Measurements from ENCODE around the gene TMEM120B.

Gene TMEM120B

DNA sequence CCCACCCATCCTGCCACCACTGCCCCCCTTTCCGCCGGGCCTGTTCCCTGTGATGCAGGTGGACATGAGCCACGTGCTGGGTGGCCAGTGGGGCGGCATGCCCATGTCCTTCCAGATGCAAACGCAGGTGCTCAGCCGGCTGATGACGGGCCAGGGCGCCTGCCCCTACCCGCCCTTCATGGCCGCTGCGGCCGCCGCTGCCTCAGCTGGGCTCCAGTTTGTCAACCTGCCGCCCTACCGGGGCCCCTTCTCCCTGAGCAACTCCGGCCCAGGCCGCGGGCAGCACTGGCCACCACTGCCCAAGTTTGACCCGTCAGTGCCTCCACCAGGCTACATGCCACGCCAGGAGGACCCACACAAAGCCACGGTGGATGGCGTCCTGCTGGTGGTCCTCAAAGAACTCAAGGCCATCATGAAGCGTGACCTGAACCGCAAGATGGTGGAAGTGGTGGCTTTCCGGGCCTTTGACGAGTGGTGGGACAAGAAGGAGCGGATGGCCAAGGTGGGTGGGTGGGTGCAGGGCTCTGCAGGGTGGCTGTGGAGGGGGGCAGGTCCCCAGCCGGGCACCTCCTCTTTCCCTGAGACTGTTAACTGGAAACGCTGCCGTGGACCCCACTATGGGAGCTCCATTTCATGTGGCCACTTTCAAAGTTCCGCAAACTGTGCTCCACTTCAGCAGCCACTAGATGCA, 102.0 kb downstream of the TMEM120B start:
- Histone ChIP-seq H3K36me3 (ENCODE audit: control insufficient read depth, insufficient read depth, low read length) (peaks cover 28% of the 10 kb centered on the region), H3K4me3 (replicated peaks; ENCODE audit: low read depth, low read length) (no peak overlapping the region), H3K27me3 (replicated peaks; ENCODE audit: control insufficient read depth, insufficient read depth, low read length) (no peaks in the 10 kb centered on the region)
- TF ChIP-seq, protein P1, sequence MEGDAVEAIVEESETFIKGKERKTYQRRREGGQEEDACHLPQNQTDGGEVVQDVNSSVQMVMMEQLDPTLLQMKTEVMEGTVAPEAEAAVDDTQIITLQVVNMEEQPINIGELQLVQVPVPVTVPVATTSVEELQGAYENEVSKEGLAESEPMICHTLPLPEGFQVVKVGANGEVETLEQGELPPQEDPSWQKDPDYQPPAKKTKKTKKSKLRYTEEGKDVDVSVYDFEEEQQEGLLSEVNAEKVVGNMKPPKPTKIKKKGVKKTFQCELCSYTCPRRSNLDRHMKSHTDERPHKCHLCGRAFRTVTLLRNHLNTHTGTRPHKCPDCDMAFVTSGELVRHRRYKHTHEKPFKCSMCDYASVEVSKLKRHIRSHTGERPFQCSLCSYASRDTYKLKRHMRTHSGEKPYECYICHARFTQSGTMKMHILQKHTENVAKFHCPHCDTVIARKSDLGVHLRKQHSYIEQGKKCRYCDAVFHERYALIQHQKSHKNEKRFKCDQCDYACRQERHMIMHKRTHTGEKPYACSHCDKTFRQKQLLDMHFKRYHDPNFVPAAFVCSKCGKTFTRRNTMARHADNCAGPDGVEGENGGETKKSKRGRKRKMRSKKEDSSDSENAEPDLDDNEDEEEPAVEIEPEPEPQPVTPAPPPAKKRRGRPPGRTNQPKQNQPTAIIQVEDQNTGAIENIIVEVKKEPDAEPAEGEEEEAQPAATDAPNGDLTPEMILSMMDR (IDR thresholded peaks at IDR 0.05; ENCODE audit: insufficient read depth, low read length, poor library complexity, severe bottlenecking) = no peak
- no peak for DNase-seq (ENCODE audit: extremely low read depth, insufficient read length)

DNA sequence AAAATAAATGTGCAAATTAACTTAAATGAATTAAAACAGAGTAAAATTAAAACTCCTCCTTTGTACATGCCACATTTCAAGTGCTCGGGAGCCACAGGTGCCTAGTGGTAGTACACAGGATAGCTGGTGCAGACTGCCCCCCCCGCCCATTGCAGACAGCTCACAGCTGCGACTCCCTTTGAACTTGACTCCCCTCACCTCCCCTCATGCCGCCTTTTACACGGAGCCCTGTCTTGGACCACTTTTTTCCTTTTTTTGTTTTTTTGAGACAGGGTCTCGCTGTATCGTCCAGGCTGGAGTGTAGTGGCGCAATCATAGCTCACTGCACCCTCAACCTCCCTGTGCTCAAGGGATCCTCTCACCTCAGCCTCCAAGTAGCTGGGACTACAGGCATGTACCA, 102.7 kb downstream of the TMEM120B start:
- peaks cover 30% of the 10 kb centered on the region for H3K36me3 ChIP-seq (ENCODE audit: control insufficient read depth, insufficient read depth, low read length)
- no peak for DNase-seq (ENCODE audit: extremely low read depth, insufficient read length)
- no peak overlapping the region for H3K4me3 ChIP-seq (replicated peaks; ENCODE audit: low read depth, low read length)
- TF ChIP-seq, protein P1 (IDR thresholded peaks at IDR 0.05; ENCODE audit: insufficient read depth, low read length, poor library complexity, severe bottlenecking) = no peak
- no peaks in the 10 kb centered on the region for H3K27me3 ChIP-seq (replicated peaks; ENCODE audit: control insufficient read depth, insufficient read depth, low read length)

DNA sequence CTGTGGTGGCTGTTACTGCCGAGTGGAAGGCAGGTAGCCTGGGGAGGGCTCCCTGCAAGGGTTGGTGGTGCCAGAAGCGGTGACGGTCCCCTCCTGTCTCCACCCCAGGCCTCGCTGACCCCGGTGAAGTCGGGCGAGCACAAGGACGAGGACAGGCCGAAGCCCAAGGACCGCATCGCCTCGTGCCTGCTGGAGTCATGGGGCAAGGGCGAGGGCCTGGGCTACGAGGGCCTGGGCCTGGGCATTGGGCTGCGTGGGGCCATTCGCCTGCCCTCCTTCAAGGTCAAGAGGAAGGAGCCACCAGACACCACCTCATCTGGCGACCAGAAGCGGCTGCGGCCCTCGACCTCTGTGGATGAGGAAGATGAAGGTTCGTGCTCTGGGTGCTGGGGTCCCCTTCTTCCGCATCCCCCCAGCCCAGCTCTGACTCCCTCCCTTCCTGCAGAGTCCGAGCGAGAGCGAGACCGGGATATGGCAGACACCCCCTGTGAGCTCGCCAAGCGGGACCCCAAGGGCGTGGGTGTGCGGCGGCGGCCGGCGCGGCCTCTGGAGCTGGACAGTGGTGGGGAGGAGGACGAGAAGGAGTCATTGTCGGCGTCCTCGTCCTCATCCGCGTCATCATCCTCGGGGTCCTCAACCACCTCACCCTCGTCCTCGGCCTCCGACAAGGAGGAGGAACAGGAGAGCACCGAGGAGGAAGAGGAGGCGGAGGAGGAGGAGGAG, 104.5 kb downstream of the TMEM120B start:
- TF ChIP-seq, protein P1 (IDR thresholded peaks at IDR 0.05; ENCODE audit: insufficient read depth, low read length, poor library complexity, severe bottlenecking) = no peak
- Histone ChIP-seq H3K36me3 (ENCODE audit: control insufficient read depth, insufficient read depth, low read length) (peaks cover 24% of the 10 kb centered on the region), H3K4me3 (replicated peaks; ENCODE audit: low read depth, low read length) (no peak overlapping the region), H3K27me3 (replicated peaks; ENCODE audit: control insufficient read depth, insufficient read depth, low read length) (no peaks in the 10 kb centered on the region)
- no peak for DNase-seq (ENCODE audit: extremely low read depth, insufficient read length)

DNA sequence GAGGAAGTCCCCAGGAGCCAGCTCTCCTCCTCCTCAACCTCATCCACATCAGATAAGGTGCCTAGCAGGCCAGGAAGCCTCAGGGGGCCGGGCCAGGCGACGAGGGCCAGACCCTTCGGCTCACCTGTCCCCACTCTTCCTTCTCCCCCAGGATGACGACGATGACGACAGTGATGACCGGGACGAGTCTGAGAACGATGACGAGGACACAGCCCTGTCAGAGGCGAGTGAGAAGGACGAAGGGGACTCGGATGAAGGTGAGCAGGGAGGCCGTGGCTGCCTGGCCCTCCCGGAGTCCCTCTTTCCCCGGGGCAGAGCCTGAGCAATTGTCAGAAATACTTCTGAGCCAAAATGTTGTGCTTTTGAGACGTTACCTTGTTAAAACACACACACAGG, 105.1 kb downstream of the TMEM120B start:
- Histone ChIP-seq H3K36me3 (ENCODE audit: control insufficient read depth, insufficient read depth, low read length) (peaks cover 29% of the 10 kb centered on the region), H3K27me3 (replicated peaks; ENCODE audit: control insufficient read depth, insufficient read depth, low read length) (no peaks in the 10 kb centered on the region), H3K4me3 (replicated peaks; ENCODE audit: low read depth, low read length) (no peak overlapping the region)
- DNase-seq (ENCODE audit: extremely low read depth, insufficient read length) = no peak
- TF ChIP-seq, protein P1 (IDR thresholded peaks at IDR 0.05; ENCODE audit: insufficient read depth, low read length, poor library complexity, severe bottlenecking) = no peak

DNA sequence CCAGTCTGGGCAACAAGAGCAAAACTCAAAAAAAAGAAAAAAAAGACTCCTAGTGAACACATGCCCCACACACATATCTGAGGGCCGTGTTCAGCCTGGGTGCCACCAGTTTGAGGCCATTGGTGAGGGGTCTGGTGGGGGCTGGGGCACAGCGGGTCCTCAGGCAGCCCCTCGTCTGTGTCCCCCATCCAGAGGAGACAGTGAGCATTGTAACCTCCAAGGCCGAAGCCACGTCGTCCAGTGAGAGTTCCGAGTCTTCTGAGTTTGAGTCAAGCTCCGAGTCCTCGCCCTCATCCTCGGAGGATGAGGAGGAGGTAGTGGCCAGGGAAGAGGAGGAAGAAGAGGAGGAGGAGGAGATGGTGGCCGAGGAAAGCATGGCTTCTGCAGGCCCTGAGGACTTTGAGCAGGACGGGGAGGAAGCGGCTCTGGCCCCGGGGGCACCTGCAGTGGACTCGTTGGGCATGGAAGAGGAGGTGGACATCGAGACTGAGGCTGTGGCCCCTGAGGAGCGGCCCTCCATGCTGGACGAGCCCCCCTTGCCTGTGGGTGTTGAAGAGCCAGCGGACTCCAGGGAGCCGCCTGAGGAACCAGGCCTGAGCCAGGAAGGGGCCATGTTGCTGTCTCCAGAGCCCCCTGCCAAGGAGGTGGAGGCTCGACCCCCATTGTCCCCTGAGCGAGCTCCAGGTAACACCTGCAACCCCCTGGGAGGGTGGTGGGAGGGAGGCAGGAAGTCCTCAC, 106.8 kb downstream of the TMEM120B start:
- Histone ChIP-seq H3K36me3 (ENCODE audit: control insufficient read depth, insufficient read depth, low read length) (peaks cover 36% of the 10 kb centered on the region), H3K4me3 (replicated peaks; ENCODE audit: low read depth, low read length) (no peak overlapping the region), H3K27me3 (replicated peaks; ENCODE audit: control insufficient read depth, insufficient read depth, low read length) (no peaks in the 10 kb centered on the region)
- TF ChIP-seq, protein P1 (IDR thresholded peaks at IDR 0.05; ENCODE audit: insufficient read depth, low read length, poor library complexity, severe bottlenecking) = no peak
- no peak for DNase-seq (ENCODE audit: extremely low read depth, insufficient read length)
